H1 (cell line): ENCODE data around the gene NRXN3. TPM values are rescaled to one million over a fixed set of nuclear protein-coding genes. Genes with fewer than 3 reads are reported as not detected.

Experiments
- CTCF ChIA-PET: fragments of 300-600 bp; sonication (Branson Sonifier 250); formaldehyde crosslinking; loops from one replicate; lab custom pipeline; 2021; ENCODE audit not compliant: partially characterized antibody; lab: Charles Lee
- POLR2A ChIA-PET: fragments of 300-600 bp; sonication (Branson Sonifier 250); formaldehyde crosslinking; loops from one replicate; lab custom pipeline; 2021; ENCODE audit warnings: inconsistent platforms; ENCODE audit not compliant: partially characterized antibody; lab: Charles Lee
- DNase-seq, 2 experiments: peaks; one replicate each; pipeline versions ENCODE4 v3.0.0 to v3.0.0-alpha.2; 2010 to 2022; ENCODE audit warnings: low spot score in 2 of 2, low read depth in 1 of 2, mixed read lengths in 1 of 2
- FAIRE-seq: peaks from 2 replicates; lab custom pipeline; 2011; peaks lifted over from hg19 to GRCh38; lab: Jason Lieb, UNC
- H2AFZ ChIP-seq: 2 replicates; pipeline ENCODE4 v1.8.1; 2012; ENCODE audit warnings: low read length, inconsistent platforms
- H2AK5ac ChIP-seq: 2 replicates; pipeline ENCODE4 v1.6.1; 2013; ENCODE audit warnings: low read depth, low read length
- H2BK120ac ChIP-seq: replicated peaks from 2 replicates; pipeline ENCODE3; 2013; ENCODE audit warnings: low read depth, low read length, inconsistent platforms
- H2BK12ac ChIP-seq: 2 replicates; pipeline ENCODE4 v1.6.1; 2013; ENCODE audit warnings: low read depth, low read length
- H2BK15ac ChIP-seq: 2 replicates; pipeline ENCODE4 v1.6.1; 2013; ENCODE audit warnings: low read length
- H2BK20ac ChIP-seq: 2 replicates; pipeline ENCODE4 v1.6.1; 2013; ENCODE audit warnings: low read length
- H2BK5ac ChIP-seq: 2 replicates; pipeline ENCODE4 v1.6.1; 2013; ENCODE audit warnings: low read depth, low read length
- H3K14ac ChIP-seq: 2 replicates; pipeline ENCODE4 v1.6.1; 2013; ENCODE audit warnings: inconsistent platforms; ENCODE audit not compliant: insufficient read length
- H3K18ac ChIP-seq: 2 replicates; pipeline ENCODE4 v1.6.1; 2013; ENCODE audit warnings: low read length; ENCODE audit errors: extremely low read depth
- H3K23ac ChIP-seq: 2 replicates; pipeline ENCODE4 v1.6.1; 2013; ENCODE audit warnings: inconsistent platforms; ENCODE audit not compliant: insufficient read length
- H3K23me2 ChIP-seq: 2 replicates; pipeline ENCODE4 v1.6.1; 2013; ENCODE audit warnings: low read depth, low read length
- H3K27ac ChIP-seq: 2 replicates; pipeline ENCODE4 v1.6.1; 2011; ENCODE audit warnings: low read depth, low read length, inconsistent platforms
- H3K27me3 ChIP-seq, 4 experiments: replicated peaks in 1 of 4; 1 replicate in 1 of 4; 2 replicates in 3 of 4; pipeline versions ENCODE4 v1.6.1 to v1.8.1; 2011 to 2013; ENCODE audit warnings: low read length in 3 of 4, mild to moderate bottlenecking in 3 of 4, inconsistent platforms in 2 of 4, mixed read lengths in 2 of 4, moderate library complexity in 1 of 4; ENCODE audit not compliant: control insufficient read depth in 3 of 4, insufficient read depth in 3 of 4; ENCODE audit errors: extremely low read depth in 1 of 4
- H3K36me3 ChIP-seq, 4 experiments: 2 replicates each; pipeline versions ENCODE4 v1.6.1 to v1.8.1; 2011 to 2013; ENCODE audit warnings: mild to moderate bottlenecking in 4 of 4, low read length in 3 of 4, moderate library complexity in 2 of 4, control low read depth in 1 of 4, inconsistent platforms in 1 of 4; ENCODE audit not compliant: insufficient read depth in 4 of 4, control insufficient read depth in 2 of 4
- H3K4ac ChIP-seq: replicated peaks from 2 replicates; pipeline ENCODE3; 2013; ENCODE audit warnings: low read length, low read depth, mixed read lengths, inconsistent platforms; ENCODE audit not compliant: insufficient read length
- H3K4me1 ChIP-seq, 4 experiments: replicated peaks in 1 of 4; 1 replicate in 1 of 4; 2 replicates in 3 of 4; pipeline versions ENCODE4 v1.6.1 to v1.8.1; 2011 to 2013; ENCODE audit warnings: low read length in 3 of 4, inconsistent platforms in 2 of 4, mixed read lengths in 1 of 4; ENCODE audit not compliant: insufficient read depth in 4 of 4, control insufficient read depth in 3 of 4
- H3K4me2 ChIP-seq, 2 experiments: 2 replicates each; pipeline versions ENCODE4 v1.6.1 to v1.8.1; 2011 to 2013; ENCODE audit warnings: low read depth in 2 of 2, low read length in 2 of 2, control low read depth in 1 of 2, inconsistent platforms in 1 of 2, mild to moderate bottlenecking in 1 of 2; ENCODE audit not compliant: insufficient read depth in 1 of 2
- H3K4me3 ChIP-seq, 4 experiments: fragments of 200-600, 300-600 bp in 1 of 4; sonication (generic), shearing (Covaris generic), sonication (Bioruptor Twin) in 1 of 4; 2 replicates each; pipeline versions ENCODE4 v1.5.1 to v1.8.1; 2011 to 2016; ENCODE audit warnings: low read length in 4 of 4, low read depth in 3 of 4, control low read depth in 2 of 4, inconsistent platforms in 2 of 4, mild to moderate bottlenecking in 2 of 4, mixed read lengths in 1 of 4, moderate library complexity in 1 of 4; ENCODE audit not compliant: insufficient read depth in 2 of 4; ENCODE audit errors: extremely low read depth in 1 of 4
- H3K56ac ChIP-seq: replicated peaks from 2 replicates; pipeline ENCODE3; 2013; ENCODE audit warnings: low read depth, mild to moderate bottlenecking, mixed read lengths, low read length, inconsistent platforms; ENCODE audit not compliant: insufficient read length
- H3K79me1 ChIP-seq: 2 replicates; pipeline ENCODE4 v1.6.1; 2013; ENCODE audit warnings: low read depth, low read length, control low read depth
- H3K79me2 ChIP-seq, 2 experiments: 2 replicates each; pipeline versions ENCODE4 v1.6.1 to v1.8.1; 2012 to 2013; ENCODE audit warnings: low read length in 2 of 2, mild to moderate bottlenecking in 2 of 2, inconsistent platforms in 1 of 2; ENCODE audit not compliant: insufficient read depth in 2 of 2, control insufficient read depth in 1 of 2
- H3K9ac ChIP-seq, 4 experiments: replicated peaks in 1 of 4; 1 replicate in 1 of 4; 2 replicates in 3 of 4; pipeline versions ENCODE4 v1.6.1 to v1.8.1; 2011 to 2013; ENCODE audit warnings: low read depth in 3 of 4, low read length in 3 of 4, control low read depth in 2 of 4, mild to moderate bottlenecking in 2 of 4, moderate library complexity in 2 of 4, inconsistent platforms in 1 of 4; ENCODE audit errors: extremely low read depth in 1 of 4
- H3K9me3 ChIP-seq, 2 experiments: 2 replicates each; pipeline versions ENCODE4 v1.6.1 to v1.8.1; 2012 to 2013; ENCODE audit warnings: mild to moderate bottlenecking in 2 of 2, moderate library complexity in 2 of 2, control low read depth in 1 of 2, inconsistent platforms in 1 of 2, low read depth in 1 of 2, low read length in 1 of 2, mixed read lengths in 1 of 2; ENCODE audit not compliant: insufficient read depth in 2 of 2
- H4K20me1 ChIP-seq, 2 experiments: replicated peaks in 1 of 2; 2 replicates each; pipeline versions ENCODE3 to v1.8.1; 2011 to 2013; ENCODE audit warnings: inconsistent platforms in 2 of 2, low read length in 2 of 2, mild to moderate bottlenecking in 1 of 2; ENCODE audit not compliant: insufficient read depth in 2 of 2, control insufficient read depth in 1 of 2
- H4K5ac ChIP-seq: 2 replicates; pipeline ENCODE4 v1.6.1; 2013; ENCODE audit warnings: low read length, low read depth, mixed read lengths, inconsistent platforms; ENCODE audit not compliant: insufficient read length
- H4K8ac ChIP-seq: 2 replicates; pipeline ENCODE4 v1.8.0; 2013; ENCODE audit warnings: mild to moderate bottlenecking, moderate library complexity, low read length, inconsistent platforms; ENCODE audit not compliant: insufficient read depth; ENCODE audit errors: extremely low read depth
- H4K91ac ChIP-seq: replicated peaks from 2 replicates; pipeline ENCODE3; 2013; ENCODE audit warnings: low read length, mixed read lengths, inconsistent platforms; ENCODE audit not compliant: insufficient read length
- CBX5 ChIP-seq: fragments of 300-800, 300-1000 bp; sonication (generic); IDR thresholded peaks from 2 replicates; pipeline ENCODE4 v1.7.1; 2016; ENCODE audit warnings: antibody characterized with exemption, low read length, low read depth
- CHD2 ChIP-seq: IDR thresholded peaks from 2 replicates; pipeline ENCODE4 v1.6.1; 2012; ENCODE audit warnings: low read length, improper control_type of control experiment
- EGR1 ChIP-seq: IDR thresholded peaks from 2 replicates; pipeline ENCODE4 v1.6.1; 2011; ENCODE audit warnings: low read depth, low read length, borderline replicate concordance
- JUN ChIP-seq: IDR thresholded peaks from 2 replicates; pipeline ENCODE4 v1.6.1; 2011; ENCODE audit warnings: low read depth, mild to moderate bottlenecking, improper control_type of control experiment, low read length
- RBBP5 ChIP-seq: IDR thresholded peaks from 2 replicates; pipeline ENCODE4 v1.7.1; 2012; ENCODE audit warnings: low read depth, mild to moderate bottlenecking, inconsistent platforms, low read length, moderate library complexity, borderline replicate concordance
- SP2 ChIP-seq: IDR thresholded peaks from 2 replicates; pipeline ENCODE4 v1.6.1; 2012; ENCODE audit warnings: mild to moderate bottlenecking, low read length, inconsistent platforms
- TAF1 ChIP-seq: IDR thresholded peaks from 2 replicates; pipeline ENCODE4 v1.6.1; 2011; ENCODE audit warnings: mild to moderate bottlenecking, low read depth, low read length
- WGBS, 2 experiments: shearing (Covaris generic) in 1 of 2; methylation state at CpG; one replicate each; pipeline versions ENCODE4 v1.1.6 to v1.1.7; 2013 to 2015; ENCODE audit warnings: low lambda C conversion rate in 2 of 2, mixed read lengths in 2 of 2, inconsistent platforms in 1 of 2, low coverage in 1 of 2, missing lambda C conversion rate in 1 of 2; ENCODE audit not compliant: insufficient replicate concordance in 2 of 2, insufficient coverage in 1 of 2, insufficient read length in 1 of 2; ENCODE audit errors: extremely low coverage in 1 of 2, missing lambda C conversion rate in 1 of 2; 5-methylcytosine and 5-hydroxymethylcytosine counted together
- polyA plus RNA-seq, 7 experiments: library from polyadenylated mRNA; depleted of rRNA in 3 of 7; stranded (reverse) in 5 of 7; unstranded in 2 of 7; fragments of >200 nt in 5 of 7; fragments of 200-250 nt in 2 of 7; gene quantifications; 1 replicate in 5 of 7; 2 replicates in 1 of 7; 4 replicates in 1 of 7; pipeline versions ENCODE4 v1.2.1 to v1.2.3, GENCODE V29; 2011 to 2013; ENCODE audit warnings: missing spikeins in 2 of 7, mixed read lengths in 2 of 7
- total RNA-seq: library from RNA; stranded (reverse); fragmentation: NEBNext Ultra II Directional; extraction: Animal tissue kit (Norgen Biotek cat#: 25700); gene quantifications from 2 replicates; pipeline ENCODE4 v1.2.1, GENCODE V29; 2021
- TF ChIP-seq, protein P1 (sequence below): IDR thresholded peaks from 2 replicates; pipeline ENCODE4 v1.6.1; 2012; ENCODE audit warnings: inconsistent platforms
- TF ChIP-seq, protein P2 (sequence below): IDR thresholded peaks from 2 replicates; pipeline ENCODE4 v1.6.1; 2011; ENCODE audit warnings: low read length, improper control_type of control experiment

Gene NRXN3
- total and polyA plus RNA-seq, 2 of the 8 experiments (the other 6 are each of a cell fraction or from before 2014, with no cell fraction given), result 2.6 to 4.1 TPM

DNA sequence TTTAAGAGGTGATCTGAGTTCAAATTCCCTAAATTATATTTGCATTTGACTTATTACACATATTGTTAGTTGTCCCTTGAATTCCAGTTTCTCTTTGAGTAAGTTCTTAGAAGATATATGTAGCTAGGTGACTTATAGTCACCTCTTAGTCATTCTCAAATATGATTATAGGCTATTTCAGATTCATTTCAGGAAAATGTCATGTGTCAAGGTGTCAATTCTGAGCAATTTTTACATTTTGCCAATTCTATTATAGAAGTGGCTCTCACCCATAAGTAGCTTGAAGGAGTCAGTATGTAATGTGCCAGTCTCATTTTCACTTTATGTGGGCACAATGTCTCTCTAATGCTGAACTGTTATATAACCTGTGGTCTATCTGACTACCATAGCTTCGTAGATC lies 1417.7 kb downstream of the NRXN3 start:
- no peak overlapping the region for H2AK5ac ChIP-seq
- TF ChIP-seq SP2 (no peak), TAF1 (no peak), EGR1 (no peak), CHD2 (no peak), CBX5 (no peak), JUN (no peak), RBBP5 (no peak)
- TF ChIP-seq, protein P1, sequence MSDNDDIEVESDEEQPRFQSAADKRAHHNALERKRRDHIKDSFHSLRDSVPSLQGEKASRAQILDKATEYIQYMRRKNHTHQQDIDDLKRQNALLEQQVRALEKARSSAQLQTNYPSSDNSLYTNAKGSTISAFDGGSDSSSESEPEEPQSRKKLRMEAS, result no peak
- TF ChIP-seq, protein P2, sequence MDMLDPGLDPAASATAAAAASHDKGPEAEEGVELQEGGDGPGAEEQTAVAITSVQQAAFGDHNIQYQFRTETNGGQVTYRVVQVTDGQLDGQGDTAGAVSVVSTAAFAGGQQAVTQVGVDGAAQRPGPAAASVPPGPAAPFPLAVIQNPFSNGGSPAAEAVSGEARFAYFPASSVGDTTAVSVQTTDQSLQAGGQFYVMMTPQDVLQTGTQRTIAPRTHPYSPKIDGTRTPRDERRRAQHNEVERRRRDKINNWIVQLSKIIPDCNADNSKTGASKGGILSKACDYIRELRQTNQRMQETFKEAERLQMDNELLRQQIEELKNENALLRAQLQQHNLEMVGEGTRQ, result no peak
- TF ChIP-seq, all 59 proteins: peak for 0
- Histone ChIP-seq H4K5ac (no peak overlapping the region), H3K4me3 (no peak overlapping the region), H4K8ac (no peak overlapping the region), H3K23ac (no peak overlapping the region), H3K4me1 (peaks cover 0 to 2% (median 0%) of the 10 kb centered on the region in 4 experiments; a peak in 2 of 7 replicates), H3K27me3 (no peaks in the 10 kb centered on the region), H2BK20ac (no peak overlapping the region), H3K9me3 (peaks cover 7 to 8% of the 10 kb centered on the region in 2 experiments), H3K79me1 (no peaks in the 10 kb centered on the region), H3K23me2 (no peaks in the 10 kb centered on the region), H3K4me2 (no peak overlapping the region), H3K14ac (no peak overlapping the region), H2BK120ac (no peak overlapping the region), H2BK12ac (no peak overlapping the region), H2BK15ac (no peak overlapping the region), H3K36me3 (0 out of 8 replicates have a peak, but pooled peaks cover 0 to 2% (median 0%) of the 10 kb centered on the region in 4 experiments), H3K56ac (no peak overlapping the region), H2BK5ac (no peak overlapping the region), H3K79me2 (no peaks in the 10 kb centered on the region), H3K9ac (no peak overlapping the region), H3K18ac (no peak overlapping the region), H4K91ac (no peak overlapping the region), H3K27ac (no peak overlapping the region), H3K4ac (no peak overlapping the region), H4K20me1 (no peaks in the 10 kb centered on the region), H2AFZ (no peak overlapping the region)
- WGBS, 2 experiments, result 82% methylated on average over 1 of the region's 1 CpG; no CpG with 5 or more reads in 1 of the 2 experiments
- DNase-seq, result no peak
- ChIA-PET POLR2A (no interaction called here), CTCF (interaction anchor here (1.1 to 2.4 kb wide), 2 partner anchors 16 to 44 kb away, joined by 3 to 7 read pairs; no protein-coding TSS in a partner anchor)
- no peak for FAIRE-seq
